PC-3 (cell line): ENCODE data around the gene MLLT10. TPM values are rescaled to one million over a fixed set of nuclear protein-coding genes. Genes with fewer than 3 reads are reported as not detected.

Experiments
- ATAC-seq: fragments of 200-7000 bp; cut with Tn5 transposase; 2 replicates; pipeline ENCODE4 v1.9.1; 2020; ENCODE audit warnings: mild to moderate bottlenecking, moderate library complexity
- BruUV-seq: library from RNA; stranded (reverse); fragments of 400-500 nt; replicated peaks from 2 replicates; lab custom pipeline; 2021; lab: Mats Ljungman, UMichigan
- CTCF ChIA-PET: fragments of 300-600 bp; sonication (Branson Sonifier 250); formaldehyde crosslinking; loops from one replicate; lab custom pipeline; 2022; ENCODE audit warnings: antibody characterized with exemption; lab: Charles Lee
- POLR2A ChIA-PET: fragments of 300-600 bp; sonication (Branson Sonifier 250); formaldehyde crosslinking; loops from one replicate; lab custom pipeline; 2022; ENCODE audit warnings: antibody characterized with exemption; ENCODE audit not compliant: unreplicated experiment; lab: Charles Lee
- DNase-seq: peaks from one replicate; pipeline ENCODE4 v3.0.0-alpha.2; 2015
- H2AFZ ChIP-seq: fragments of 300-600 bp; sonication (generic); 2 replicates; pipeline ENCODE4 v1.6.0; 2016; ENCODE audit warnings: antibody characterized with exemption, low read length
- H3F3A ChIP-seq: fragments of 300-600 bp; sonication (generic); one replicate; pipeline ENCODE4 v1.6.0; 2017; ENCODE audit warnings: antibody characterized with exemption, low read length, control low read depth, mild to moderate bottlenecking; ENCODE audit not compliant: unreplicated experiment
- H3K27ac ChIP-seq: fragments of 300-600 bp; sonication (generic); 2 replicates; pipeline ENCODE4 v1.5.1; 2016; ENCODE audit warnings: mild to moderate bottlenecking, low read length
- H3K27me3 ChIP-seq: fragments of 300-600 bp; sonication (generic); 2 replicates; pipeline ENCODE4 v1.6.1; 2016; ENCODE audit warnings: low read length, mixed read lengths
- H3K36me3 ChIP-seq: fragments of 300-600 bp; sonication (generic); 2 replicates; pipeline ENCODE4 v1.6.1; 2016; ENCODE audit warnings: low read depth, mixed run types, low read length, mixed read lengths
- H3K4me1 ChIP-seq: fragments of 300-600 bp; sonication (generic); 2 replicates; pipeline ENCODE4 v1.5.1; 2016; ENCODE audit warnings: low read length; ENCODE audit not compliant: insufficient read depth
- H3K4me2 ChIP-seq: fragments of 300-600 bp; sonication (generic); 2 replicates; pipeline ENCODE4 v1.6.0; 2016; ENCODE audit warnings: low read length
- H3K4me3 ChIP-seq: fragments of 300-600 bp; sonication (generic); 2 replicates; pipeline ENCODE4 v1.5.1; 2016; ENCODE audit warnings: mild to moderate bottlenecking, low read length, mixed read lengths
- H3K79me2 ChIP-seq: fragments of 300-600 bp; sonication (generic); 2 replicates; pipeline ENCODE4 v1.6.1; 2017; ENCODE audit warnings: low read length, mixed read lengths
- H3K9ac ChIP-seq: fragments of 300-600 bp; sonication (generic); 2 replicates; pipeline ENCODE4 v1.6.0; 2016; ENCODE audit warnings: mild to moderate bottlenecking, low read length
- H3K9me2 ChIP-seq: fragments of 300-600 bp; sonication (generic); replicated peaks from 2 replicates; pipeline ENCODE4 v1.6.1; 2016; ENCODE audit warnings: mixed run types, low read length, mixed read lengths
- H3K9me3 ChIP-seq: fragments of 300-600 bp; sonication (generic); 2 replicates; pipeline ENCODE4 v1.6.1; 2016; ENCODE audit warnings: low read length, mixed read lengths
- H4K20me1 ChIP-seq: fragments of 300-600 bp; sonication (generic); 2 replicates; pipeline ENCODE4 v1.6.1; 2016; ENCODE audit warnings: low read length, mixed read lengths
- CTCF ChIP-seq: fragments of 300-600 bp; sonication (generic); conservative IDR thresholded peaks from 2 replicates; pipeline ENCODE4 v1.5.1; 2017; ENCODE audit warnings: antibody characterized with exemption, low read depth, mild to moderate bottlenecking, low read length
- EZH2 ChIP-seq: fragments of 300-600 bp; sonication (generic); IDR thresholded peaks from one replicate; pipeline ENCODE4 v1.6.1; 2017; ENCODE audit warnings: antibody characterized with exemption, mild to moderate bottlenecking, low read length; ENCODE audit not compliant: unreplicated experiment
- EZH2phosphoT487 ChIP-seq: fragments of 300-600 bp; sonication (generic); IDR thresholded peaks from 2 replicates; pipeline ENCODE4 v1.6.1; 2018; ENCODE audit warnings: mild to moderate bottlenecking, antibody characterized with exemption, low read length, borderline replicate concordance
- intact Hi-C: fragments of 100-400 bp; cut with micrococcal nuclease; formaldehyde crosslinking; loops from 2 replicates; pipeline ENCODE4 v1.9.0; 2023
- microRNA-seq: library from miRNA; unstranded; fragments of <30 nt; microRNA quantifications from one replicate; pipeline ENCODE4 v1.1.0, GENCODE V29; 2020; ENCODE audit not compliant: unreplicated experiment
- total RNA-seq: library from RNA; depleted of rRNA; stranded (reverse); fragments of >200 nt; gene quantifications from 2 replicates; pipeline ENCODE4 v1.2.3, GENCODE V29; 2014; rRNA removed

MLLT10 gene
- total RNA-seq, 1 experiment from 2014 or later: 32.5 TPM

GRCh38 chr10:21771219-21771618 is 237.2 kb downstream of the MLLT10 start:
- ATAC-seq (no peak), DNase-seq (no peak)
- H3K9ac ChIP-seq: no peak overlapping the region
- no peaks in the 10 kb centered on the region for H3F3A ChIP-seq
- no peaks in the 10 kb centered on the region for H4K20me1 ChIP-seq
- H3K27me3 ChIP-seq: no peaks in the 10 kb centered on the region
- H3K4me3 ChIP-seq: no peak overlapping the region
- H3K9me2 ChIP-seq: no peaks in the 10 kb centered on the region
- H3K27ac ChIP-seq: no peak overlapping the region
- intact Hi-C loops: no loop called here
- no peaks in the 10 kb centered on the region for H3K36me3 ChIP-seq
- no peaks in the 10 kb centered on the region for H3K4me1 ChIP-seq
- ChIA-PET POLR2A (no interaction called here), CTCF (no interaction called here)
- TF ChIP-seq EZH2: no peak
- TF ChIP-seq EZH2phosphoT487: no peak
- TF ChIP-seq CTCF: no peak
- no peaks in the 10 kb centered on the region for H3K9me3 ChIP-seq
- no TSS peak for BruUV-seq
- H3K4me2 ChIP-seq: no peak overlapping the region
- no peaks in the 10 kb centered on the region for H3K79me2 ChIP-seq
- H2AFZ ChIP-seq: no peak overlapping the region

GRCh38 chr10:21776883-21777282 is 242.9 kb downstream of the MLLT10 start:
- ATAC-seq (no peak), DNase-seq (no peak)
- TF ChIP-seq EZH2: no peak
- no peak for TF ChIP-seq CTCF
- no peak for TF ChIP-seq EZH2phosphoT487
- Histone ChIP-seq H3K9me3 (no peaks in the 10 kb centered on the region), H3K4me1 (no peaks in the 10 kb centered on the region), H3K9me2 (no peaks in the 10 kb centered on the region), H3F3A (no peaks in the 10 kb centered on the region), H2AFZ (no peak overlapping the region), H3K27me3 (no peaks in the 10 kb centered on the region), H3K27ac (no peak overlapping the region), H4K20me1 (no peaks in the 10 kb centered on the region), H3K4me2 (no peak overlapping the region), H3K79me2 (no peaks in the 10 kb centered on the region), H3K4me3 (no peak overlapping the region), H3K36me3 (no peaks in the 10 kb centered on the region), H3K9ac (no peak overlapping the region)
- intact Hi-C loops: no loop called here
- ChIA-PET POLR2A (no interaction called here), CTCF (no interaction called here)
- no TSS peak for BruUV-seq

GRCh38 chr10:21791276-21791675 is 257.2 kb downstream of the MLLT10 start:
- Histone ChIP-seq H3F3A (no peaks in the 10 kb centered on the region), H3K4me2 (no peak overlapping the region), H3K27ac (no peak overlapping the region), H3K9ac (no peak overlapping the region), H3K9me3 (no peaks in the 10 kb centered on the region), H2AFZ (no peak overlapping the region), H3K4me1 (no peaks in the 10 kb centered on the region), H3K9me2 (no peaks in the 10 kb centered on the region), H4K20me1 (no peaks in the 10 kb centered on the region), H3K79me2 (no peaks in the 10 kb centered on the region), H3K36me3 (no peaks in the 10 kb centered on the region), H3K4me3 (no peak overlapping the region), H3K27me3 (no peaks in the 10 kb centered on the region)
- intact Hi-C loops: no loop called here
- ChIA-PET POLR2A (no interaction called here), CTCF (no interaction called here)
- BruUV-seq: no TSS peak
- DNase-seq (no peak), ATAC-seq (no peak)
- TF ChIP-seq CTCF (no peak), EZH2 (no peak), EZH2phosphoT487 (no peak)

Small RNAs within 50 kb of the gene (microRNA-seq; reads per million reads assigned to microRNA genes)
- 2.0 reads per million for gene MIR1915

Other genes with a start within 250 kb of the MLLT10 start
- gene SKIDA1, start 8.6 kb upstream of the MLLT10 start, total RNA-seq: 0.17 and 0.26 TPM in 2 replicates